Astrocyte of the cerebellum (primary cell): Measurements from ENCODE around the gene CYB561.

Experiments used
- DNase-seq: peaks from one replicate; pipeline ENCODE4 v3.0.0-alpha.2; 2011; ENCODE audit warnings: low read depth
- H3K4me3 ChIP-seq: 2 replicates; pipeline ENCODE4 v1.5.1; 2011; ENCODE audit warnings: mild to moderate bottlenecking, low read depth, low read length, moderate library complexity
- CTCF ChIP-seq: IDR thresholded peaks from 2 replicates; pipeline ENCODE4 v1.5.1; 2012; ENCODE audit warnings: low read length, low read depth, moderate library complexity, mild to moderate bottlenecking; ENCODE audit errors: missing control alignments
- in situ Hi-C: cut with HindIII; loops from 2 replicates; pipeline ENCODE4 v1.10.0; 2017; ENCODE audit warnings: low sequenced_read_pairs

Gene CYB561

GRCh38 chr17:63483655-63484575, 37.8 kb upstream of the CYB561 start:
- in situ Hi-C loops = loop anchor here (5.0 kb wide), 1 partner anchor 58 kb away; no protein-coding TSS in a partner anchor
- no peak overlapping the region for H3K4me3 ChIP-seq
- no peak for DNase-seq
- TF ChIP-seq CTCF = no peak

GRCh38 chr17:63483038-63483437, 36.9 kb upstream of the CYB561 start:
- no peak overlapping the region for H3K4me3 ChIP-seq
- no peak for DNase-seq
- in situ Hi-C loops = loop anchor here (5.0 kb wide), 1 partner anchor 59 kb away; no protein-coding TSS in a partner anchor
- TF ChIP-seq CTCF = no peak

GRCh38 chr17:63482509-63482908, 36.4 kb upstream of the CYB561 start:
- in situ Hi-C loops = loop anchor here (5.0 kb wide), 1 partner anchor 60 kb away; no protein-coding TSS in a partner anchor
- H3K4me3 ChIP-seq = no peak overlapping the region
- TF ChIP-seq CTCF = no peak
- DNase-seq = no peak

GRCh38 chr17:63481488-63481870, 35.4 kb upstream of the CYB561 start:
- DNase-seq = no peak
- no peak overlapping the region for H3K4me3 ChIP-seq
- no peak for TF ChIP-seq CTCF
- in situ Hi-C loops = loop anchor here (5.0 kb wide), 1 partner anchor 61 kb away; no protein-coding TSS in a partner anchor

- no peak overlapping the region for H3K4me3 ChIP-seq
- no peak for DNase-seq
- no peak for TF ChIP-seq CTCF
- in situ Hi-C loops = loop anchor here (5.0 kb wide), 1 partner anchor 61 kb away; no protein-coding TSS in a partner anchor
Measured at GRCh38 chr17:63480826-63481487, 34.9 kb upstream of the CYB561 start.

- H3K4me3 ChIP-seq = no peak overlapping the region
- TF ChIP-seq CTCF = no peak
- DNase-seq = no peak
- in situ Hi-C loops = loop anchor here (5.0 kb wide), 1 partner anchor 62 kb away; no protein-coding TSS in a partner anchor
Measured at GRCh38 chr17:63480192-63480784, 34.2 kb upstream of the CYB561 start.
